OCI-LY7 (cell line): ENCODE results near the gene C19orf25.

Experiments
- CTCF ChIP-seq: fragments of 200-600 bp; sonication (generic); conservative IDR thresholded peaks from 2 replicates; pipeline ENCODE4 v1.5.1; 2014; ENCODE audit warnings: mild to moderate bottlenecking, antibody characterized with exemption, low read length, moderate library complexity, mixed read lengths
- EZH2phosphoT487 ChIP-seq: fragments of 200-600 bp; sonication (generic); IDR thresholded peaks from 2 replicates; pipeline ENCODE4 v1.6.1; 2018; ENCODE audit warnings: low read depth, borderline replicate concordance, mild to moderate bottlenecking, mixed run types, antibody characterized with exemption, low read length, moderate library complexity, mixed read lengths

GRCh38 chr19:1425102-1425837 lies 53.7 kb downstream of the C19orf25 start:
- TF ChIP-seq CTCF (no peak), EZH2phosphoT487 (no peak)
